GM18519 (cell line): ENCODE data around the gene MED27.

Experiments
- ATAC-seq: cut with Tn5 transposase; IDR thresholded peaks from one replicate; pipeline ENCODE4 v1.9.1; 2021; ENCODE audit warnings: mild to moderate bottlenecking, moderate library complexity; ENCODE audit not compliant: unreplicated experiment, low FRiP score

Gene MED27

GRCh38 chr9:131824155-131824594 is 255.5 kb downstream of the MED27 start:
- ATAC-seq, result no peak

DNA sequence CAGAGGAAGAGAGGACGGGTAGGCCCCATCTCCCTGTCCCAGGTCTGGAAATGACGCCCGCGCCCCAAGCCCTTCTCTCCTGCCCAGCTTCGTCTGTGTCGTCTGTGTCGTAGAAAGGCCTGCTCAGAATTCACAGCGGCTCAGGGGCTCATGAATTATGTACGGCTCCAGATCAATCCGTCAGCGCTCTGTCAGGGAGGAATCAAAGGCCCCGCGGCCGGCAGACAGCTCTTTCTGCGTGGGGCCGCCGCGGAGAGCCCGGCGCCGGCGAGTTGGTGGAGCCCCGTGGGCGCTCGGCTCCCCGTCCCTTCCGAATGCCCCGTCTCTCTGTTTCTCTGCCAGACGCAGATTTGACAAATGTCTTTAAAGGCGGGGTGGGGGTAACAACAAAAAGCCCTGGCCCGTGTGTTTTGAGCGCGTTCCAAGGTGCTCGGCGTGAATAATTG is 255.9 kb downstream of the MED27 start:
- no peak for ATAC-seq

- ATAC-seq, result no peak
Measured at GRCh38 chr9:131818089-131818488, 261.6 kb downstream of the MED27 start.

GRCh38 chr9:131817627-131818026 is 262.0 kb downstream of the MED27 start:
- ATAC-seq, result no peak

DNA sequence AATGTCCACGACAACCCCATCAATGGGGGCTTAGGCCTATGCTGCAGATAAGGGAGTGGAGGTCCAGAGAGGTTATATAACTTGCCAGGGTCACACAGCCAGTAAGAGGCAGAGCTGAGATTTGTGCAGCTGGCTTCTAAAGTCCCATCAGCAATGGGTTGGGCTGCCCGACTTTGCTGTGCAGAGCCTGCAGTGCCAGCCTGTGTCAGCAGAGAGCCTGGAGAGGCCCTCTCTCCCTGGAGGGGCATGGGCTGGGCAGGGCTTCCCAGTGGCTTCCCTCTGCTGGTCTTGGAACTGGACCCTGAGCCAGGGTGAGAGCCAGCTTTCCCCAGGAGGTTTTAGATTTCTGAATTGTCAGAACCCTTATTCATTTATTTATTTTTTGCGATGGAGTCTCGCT is 262.6 kb downstream of the MED27 start:
- no peak for ATAC-seq

GRCh38 chr9:131815970-131816873 is 263.4 kb downstream of the MED27 start:
- ATAC-seq, result no peak

- no peak for ATAC-seq
Measured at GRCh38 chr9:131814707-131815106, 265.0 kb downstream of the MED27 start.

DNA sequence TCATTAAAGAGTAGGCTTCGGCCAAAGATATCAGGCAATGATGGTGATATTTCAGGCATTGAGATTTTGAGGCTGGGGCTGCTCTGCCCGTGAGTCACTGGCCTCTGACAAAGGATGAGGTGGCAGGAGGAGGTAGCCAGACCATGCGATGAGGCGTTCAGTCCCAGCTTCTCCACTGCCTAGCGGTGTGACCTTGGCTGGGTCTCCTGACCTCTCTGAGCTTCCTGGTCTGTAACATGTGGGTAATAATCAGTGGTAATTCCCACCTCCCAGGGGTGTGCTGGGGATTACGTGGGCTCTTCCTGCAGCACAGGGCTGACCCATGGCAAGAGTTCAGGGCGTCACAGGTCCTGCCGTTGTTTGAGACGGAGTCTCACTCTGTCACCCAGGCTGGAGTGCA is 266.6 kb downstream of the MED27 start:
- ATAC-seq, result no peak

DNA sequence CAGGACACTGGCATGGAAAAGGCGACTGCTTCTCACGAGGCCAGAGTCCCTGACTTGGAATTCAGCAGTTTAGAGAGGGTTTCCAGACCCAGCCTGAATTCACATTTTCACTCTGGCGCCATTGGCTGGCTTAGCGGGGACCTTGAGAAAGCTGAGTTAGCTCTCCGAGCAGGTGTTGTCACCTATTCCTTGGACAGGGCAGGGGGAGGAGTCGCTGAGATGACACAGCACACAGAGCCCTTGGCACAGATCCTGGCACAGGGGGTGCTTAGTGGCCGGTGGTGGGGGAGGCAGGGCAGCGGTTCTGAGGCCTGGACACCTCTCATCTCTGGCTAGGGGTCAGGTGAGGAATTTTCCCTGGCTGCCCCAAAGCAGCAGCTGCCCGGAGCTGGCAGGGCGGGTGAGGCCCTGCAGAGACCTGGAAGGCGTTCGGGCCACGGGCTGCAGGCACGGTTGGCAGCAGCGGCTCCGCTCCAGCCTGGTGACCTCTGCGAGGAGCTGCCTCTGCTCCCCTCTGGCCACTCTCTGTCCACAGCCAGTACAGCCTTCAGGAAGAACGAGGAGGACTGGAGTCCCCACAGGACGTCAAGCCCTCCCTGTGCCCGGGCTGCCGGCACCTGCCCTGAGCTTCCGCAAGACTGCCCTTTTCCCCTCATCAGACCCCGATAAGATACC is 267.4 kb downstream of the MED27 start:
- ATAC-seq, result no peak

GRCh38 chr9:131811405-131811804 is 268.3 kb downstream of the MED27 start:
- ATAC-seq, result no peak

DNA sequence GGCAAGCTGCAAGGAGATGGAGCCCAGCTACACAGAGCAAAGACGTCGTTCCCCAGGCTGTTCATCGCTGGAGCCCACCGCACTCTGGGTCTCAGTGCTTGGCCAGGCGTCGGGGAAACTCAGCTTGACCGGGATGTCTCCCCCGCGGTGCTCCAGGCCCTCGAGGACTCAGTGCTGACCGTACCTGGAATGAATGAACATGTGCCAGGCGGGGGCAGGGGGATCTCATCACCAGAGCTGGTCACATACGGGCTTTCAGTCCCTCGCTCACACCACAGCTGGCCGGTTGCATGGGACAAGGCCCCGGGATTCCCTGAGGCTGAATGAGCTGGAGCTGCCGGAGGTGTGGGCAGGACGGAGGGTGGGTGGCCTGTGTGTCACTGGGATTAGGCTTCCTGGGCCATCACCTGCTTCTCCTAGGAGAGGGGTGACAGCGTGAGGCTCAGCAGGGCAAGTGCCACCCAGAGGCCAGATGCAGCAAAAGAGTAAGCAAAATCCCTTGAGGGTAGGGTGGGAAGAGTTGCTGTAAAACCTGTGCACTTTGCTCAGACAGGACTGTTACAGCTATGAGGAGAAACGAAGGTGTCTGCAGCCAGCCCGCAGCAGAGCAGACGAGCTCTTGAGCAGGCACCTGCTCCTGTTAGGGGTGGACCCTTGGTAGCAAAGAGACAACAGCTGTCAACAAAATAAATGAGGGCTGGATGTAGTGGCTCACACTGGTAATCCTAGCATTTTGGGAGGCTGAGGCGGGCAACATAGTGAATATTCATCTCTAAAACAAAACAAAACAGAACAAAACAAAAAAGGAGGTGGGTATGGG is 269.1 kb downstream of the MED27 start:
- ATAC-seq, result no peak
